Activated CD8-positive, alpha-beta memory T cell treated with anti-CD3 and anti-CD28 coated beads for 36 hours (primary cell): Measurements from ENCODE around the gene SLAMF9. TPM values are rescaled to one million over a fixed set of nuclear protein-coding genes. Genes with fewer than 3 reads are reported as not detected.

Experiments used
- CTCF ChIA-PET: fragments of 350-600 bp; sonication (Branson Sonifier 250); formaldehyde crosslinking; loops from one replicate; lab custom pipeline; 2021; ENCODE audit warnings: antibody characterized with exemption; lab: Charles Lee
- POLR2A ChIA-PET: fragments of 350-600 bp; sonication (Branson Sonifier 250); formaldehyde crosslinking; loops from one replicate; lab custom pipeline; 2021; ENCODE audit warnings: antibody characterized with exemption; lab: Charles Lee
- total RNA-seq, 2 experiments: library from RNA; stranded (reverse); gene quantifications; one replicate each; pipeline ENCODE4 v1.2.3, GENCODE V29; 2021

Gene SLAMF9
- total RNA-seq, 2 experiments from 2014 or later: not detected

GRCh38 chr1:159979257-159979656, 25.2 kb upstream of the SLAMF9 start:
- ChIA-PET POLR2A (no interaction called here), CTCF (no interaction called here)

- CTCF ChIA-PET: no interaction called here
- POLR2A ChIA-PET: no interaction called here
Observed at GRCh38 chr1:159978107-159978398, 24.0 kb upstream of the SLAMF9 start.

GRCh38 chr1:159977364-159978106, 23.5 kb upstream of the SLAMF9 start:
- ChIA-PET POLR2A (no interaction called here), CTCF (interaction anchor here (1.2 kb wide), 1 partner anchor 30 kb away, joined by 5 read pairs; no protein-coding TSS in a partner anchor)

- ChIA-PET CTCF (no interaction called here), POLR2A (no interaction called here)
Observed at GRCh38 chr1:159974350-159974965, 20.4 kb upstream of the SLAMF9 start.

- ChIA-PET POLR2A (no interaction called here), CTCF (no interaction called here)
Observed at GRCh38 chr1:159973350-159973940, 19.4 kb upstream of the SLAMF9 start.

GRCh38 chr1:159972443-159973205, 18.6 kb upstream of the SLAMF9 start:
- CTCF ChIA-PET: no interaction called here
- POLR2A ChIA-PET: no interaction called here

- ChIA-PET CTCF (no interaction called here), POLR2A (no interaction called here)
Observed at GRCh38 chr1:159970932-159971342, 16.9 kb upstream of the SLAMF9 start.

- POLR2A ChIA-PET: no interaction called here
- CTCF ChIA-PET: interaction anchor here (0.8 kb wide), 1 partner anchor 30 kb away, joined by 3 read pairs; no protein-coding TSS in a partner anchor
Observed at GRCh38 chr1:159968901-159969300, 14.9 kb upstream of the SLAMF9 start.

- POLR2A ChIA-PET: no interaction called here
- CTCF ChIA-PET: no interaction called here
Observed at GRCh38 chr1:159965263-159965662, 11.2 kb upstream of the SLAMF9 start.

GRCh38 chr1:159964144-159964543, 10.1 kb upstream of the SLAMF9 start:
- ChIA-PET POLR2A (no interaction called here), CTCF (no interaction called here)

GRCh38 chr1:159962176-159962575, 8.1 kb upstream of the SLAMF9 start:
- POLR2A ChIA-PET: no interaction called here
- CTCF ChIA-PET: no interaction called here

GRCh38 chr1:159961636-159962035, 7.6 kb upstream of the SLAMF9 start:
- POLR2A ChIA-PET: no interaction called here
- CTCF ChIA-PET: no interaction called here

GRCh38 chr1:159960721-159961381, 6.8 kb upstream of the SLAMF9 start:
- POLR2A ChIA-PET: no interaction called here
- CTCF ChIA-PET: no interaction called here

- CTCF ChIA-PET: no interaction called here
- POLR2A ChIA-PET: no interaction called here
Observed at GRCh38 chr1:159959451-159959850, 5.4 kb upstream of the SLAMF9 start.

GRCh38 chr1:159958719-159959380, 4.8 kb upstream of the SLAMF9 start:
- ChIA-PET POLR2A (no interaction called here), CTCF (interaction anchor here (1.2 to 2.2 kb wide), 2 partner anchors 25 to 49 kb away, joined by 3 to 9 read pairs; no protein-coding TSS in a partner anchor)

GRCh38 chr1:159957824-159958268, 3.8 kb upstream of the SLAMF9 start:
- ChIA-PET CTCF (interaction anchor here (0.9 to 2.2 kb wide), 3 partner anchors 22 to 50 kb away, joined by 3 to 9 read pairs (median 3); no protein-coding TSS in a partner anchor), POLR2A (no interaction called here)

- POLR2A ChIA-PET: interaction anchor here (0.7 kb wide), 1 partner anchor 145 kb away, joined by 12 read pairs; no protein-coding TSS in a partner anchor
Observed at GRCh38 chr1:159955456-159955855, 1.4 kb upstream of the SLAMF9 start.

GRCh38 chr1:159952932-159953331, 1.1 kb downstream of the SLAMF9 start:
- POLR2A ChIA-PET: no interaction called here
- CTCF ChIA-PET: interaction anchor here (0.8 kb wide), 1 partner anchor 55 kb away, joined by 4 read pairs; no protein-coding TSS in a partner anchor

More at GRCh38 chr1:159955456-159955855, 1.4 kb upstream of the SLAMF9 start:
- CTCF ChIA-PET: interaction anchor here (0.8 kb wide), 1 partner anchor 53 kb away, joined by 4 read pairs; no protein-coding TSS in a partner anchor
